HL-60 (cell line): ENCODE results near the gene XAF1.

Experiments used
- CTCF ChIP-seq: IDR thresholded peaks from one replicate; pipeline ENCODE4 v1.5.1; 2011; ENCODE audit warnings: low read length, control low read depth, inconsistent platforms; ENCODE audit not compliant: insufficient read depth
- POLR2AphosphoS5 ChIP-seq: IDR thresholded peaks from 2 replicates; pipeline ENCODE4 v1.6.1; 2012; ENCODE audit warnings: low read depth
- TF ChIP-seq, protein P1 (sequence below): IDR thresholded peaks from 2 replicates; pipeline ENCODE4 v1.6.1; 2012; ENCODE audit warnings: low read depth; ENCODE audit not compliant: insufficient replicate concordance

DNA sequence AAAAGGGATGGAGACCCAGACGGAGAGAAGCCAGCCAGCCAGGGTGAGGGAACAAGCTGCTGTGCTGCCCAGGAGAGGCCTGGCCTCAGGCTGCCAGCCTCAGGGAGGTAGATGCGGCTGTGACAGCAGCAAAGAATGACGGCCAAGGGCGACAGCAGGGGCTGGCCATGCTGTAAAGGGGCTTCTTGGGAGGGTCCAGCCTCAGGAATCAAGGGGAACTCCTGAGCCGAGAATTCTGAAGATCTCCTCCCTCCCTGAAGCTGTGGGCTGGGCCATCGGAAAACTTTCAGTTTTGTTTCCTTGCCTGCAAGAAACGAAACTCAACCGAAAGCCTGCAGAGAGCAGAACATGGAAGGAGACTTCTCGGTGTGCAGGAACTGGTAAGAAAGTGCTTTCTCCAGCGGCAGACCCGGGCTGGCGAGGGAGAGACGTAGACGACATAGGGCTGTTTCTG lies at the start of gene XAF1:
- no peak for TF ChIP-seq CTCF
- no peak for TF ChIP-seq POLR2AphosphoS5
- TF ChIP-seq, protein P1, sequence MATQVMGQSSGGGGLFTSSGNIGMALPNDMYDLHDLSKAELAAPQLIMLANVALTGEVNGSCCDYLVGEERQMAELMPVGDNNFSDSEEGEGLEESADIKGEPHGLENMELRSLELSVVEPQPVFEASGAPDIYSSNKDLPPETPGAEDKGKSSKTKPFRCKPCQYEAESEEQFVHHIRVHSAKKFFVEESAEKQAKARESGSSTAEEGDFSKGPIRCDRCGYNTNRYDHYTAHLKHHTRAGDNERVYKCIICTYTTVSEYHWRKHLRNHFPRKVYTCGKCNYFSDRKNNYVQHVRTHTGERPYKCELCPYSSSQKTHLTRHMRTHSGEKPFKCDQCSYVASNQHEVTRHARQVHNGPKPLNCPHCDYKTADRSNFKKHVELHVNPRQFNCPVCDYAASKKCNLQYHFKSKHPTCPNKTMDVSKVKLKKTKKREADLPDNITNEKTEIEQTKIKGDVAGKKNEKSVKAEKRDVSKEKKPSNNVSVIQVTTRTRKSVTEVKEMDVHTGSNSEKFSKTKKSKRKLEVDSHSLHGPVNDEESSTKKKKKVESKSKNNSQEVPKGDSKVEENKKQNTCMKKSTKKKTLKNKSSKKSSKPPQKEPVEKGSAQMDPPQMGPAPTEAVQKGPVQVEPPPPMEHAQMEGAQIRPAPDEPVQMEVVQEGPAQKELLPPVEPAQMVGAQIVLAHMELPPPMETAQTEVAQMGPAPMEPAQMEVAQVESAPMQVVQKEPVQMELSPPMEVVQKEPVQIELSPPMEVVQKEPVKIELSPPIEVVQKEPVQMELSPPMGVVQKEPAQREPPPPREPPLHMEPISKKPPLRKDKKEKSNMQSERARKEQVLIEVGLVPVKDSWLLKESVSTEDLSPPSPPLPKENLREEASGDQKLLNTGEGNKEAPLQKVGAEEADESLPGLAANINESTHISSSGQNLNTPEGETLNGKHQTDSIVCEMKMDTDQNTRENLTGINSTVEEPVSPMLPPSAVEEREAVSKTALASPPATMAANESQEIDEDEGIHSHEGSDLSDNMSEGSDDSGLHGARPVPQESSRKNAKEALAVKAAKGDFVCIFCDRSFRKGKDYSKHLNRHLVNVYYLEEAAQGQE = no peak
